Progenitor cell of endocrine pancreas (in vitro differentiated cells): ENCODE measurements around the gene SPOCK1. TPM values are rescaled to one million over a fixed set of nuclear protein-coding genes. Genes with fewer than 3 reads are reported as not detected.

Experiments
- DNase-seq: peaks from one replicate; pipeline ENCODE4 v3.0.0; 2021; ENCODE audit warnings: low spot score; ENCODE audit not compliant: unreplicated experiment
- H3K27ac Mint-ChIP-seq: 2 replicates; pipeline ENCODE4 v1.8.0; 2021; ENCODE audit warnings: mild to moderate bottlenecking, moderate library complexity, mixed read lengths
- H3K27me3 Mint-ChIP-seq: 2 replicates; pipeline ENCODE4 v1.8.0; 2021; ENCODE audit warnings: mixed read lengths
- H3K36me3 Mint-ChIP-seq: 2 replicates; pipeline ENCODE4 v1.8.0; 2022; ENCODE audit warnings: mixed read lengths; ENCODE audit not compliant: insufficient read depth
- H3K4me1 Mint-ChIP-seq: 2 replicates; pipeline ENCODE4 v1.8.0; 2021; ENCODE audit warnings: low read depth, mixed read lengths
- H3K4me3 Mint-ChIP-seq: 2 replicates; pipeline ENCODE4 v1.8.0; 2021; ENCODE audit warnings: low read depth, mild to moderate bottlenecking, moderate library complexity, mixed read lengths
- H3K9me3 Mint-ChIP-seq: 2 replicates; pipeline ENCODE4 v1.8.0; 2021; ENCODE audit warnings: low read depth, mixed read lengths
- total RNA-seq: library from RNA; stranded (reverse); gene quantifications from 2 replicates; pipeline ENCODE4 v1.2.1, GENCODE V29; 2021
- TF ChIP-seq, protein P1 (sequence below): fragments of 200-600 bp; sonication (generic); IDR thresholded peaks from one replicate; pipeline ENCODE4 v1.5.0; 2021; ENCODE audit warnings: antibody characterized with exemption, mild to moderate bottlenecking; ENCODE audit not compliant: unreplicated experiment

Gene SPOCK1
- total RNA-seq, 1 donor from 2014 or later: 41.4 TPM

DNA sequence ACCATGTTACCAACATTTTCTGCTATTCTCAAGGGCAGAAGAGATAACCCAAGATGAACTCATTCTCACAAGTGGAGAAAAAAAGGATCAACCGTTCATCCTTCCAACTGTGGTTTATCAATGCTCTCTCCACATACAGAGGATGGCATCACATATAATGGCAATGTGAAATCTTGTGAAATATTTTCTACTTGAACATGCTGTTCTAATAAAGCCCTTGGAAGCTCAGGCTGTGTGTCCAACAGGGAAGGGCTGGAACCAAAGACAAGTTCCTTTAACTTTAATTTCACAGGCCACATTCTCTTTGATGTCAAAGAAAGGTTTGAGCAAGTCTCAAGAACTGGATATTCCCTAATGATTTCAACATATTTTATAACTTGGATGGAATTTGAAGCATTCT lies 230.5 kb downstream of the SPOCK1 start:
- Mint-ChIP-seq H3K27ac (no peak overlapping the region), H3K4me3 (no peak overlapping the region), H3K36me3 (no peaks in the 10 kb centered on the region), H3K4me1 (peaks cover 52% of the 10 kb centered on the region), H3K9me3 (no peaks in the 10 kb centered on the region), H3K27me3 (peaks cover 3% of the 10 kb centered on the region)
- TF ChIP-seq, protein P1, sequence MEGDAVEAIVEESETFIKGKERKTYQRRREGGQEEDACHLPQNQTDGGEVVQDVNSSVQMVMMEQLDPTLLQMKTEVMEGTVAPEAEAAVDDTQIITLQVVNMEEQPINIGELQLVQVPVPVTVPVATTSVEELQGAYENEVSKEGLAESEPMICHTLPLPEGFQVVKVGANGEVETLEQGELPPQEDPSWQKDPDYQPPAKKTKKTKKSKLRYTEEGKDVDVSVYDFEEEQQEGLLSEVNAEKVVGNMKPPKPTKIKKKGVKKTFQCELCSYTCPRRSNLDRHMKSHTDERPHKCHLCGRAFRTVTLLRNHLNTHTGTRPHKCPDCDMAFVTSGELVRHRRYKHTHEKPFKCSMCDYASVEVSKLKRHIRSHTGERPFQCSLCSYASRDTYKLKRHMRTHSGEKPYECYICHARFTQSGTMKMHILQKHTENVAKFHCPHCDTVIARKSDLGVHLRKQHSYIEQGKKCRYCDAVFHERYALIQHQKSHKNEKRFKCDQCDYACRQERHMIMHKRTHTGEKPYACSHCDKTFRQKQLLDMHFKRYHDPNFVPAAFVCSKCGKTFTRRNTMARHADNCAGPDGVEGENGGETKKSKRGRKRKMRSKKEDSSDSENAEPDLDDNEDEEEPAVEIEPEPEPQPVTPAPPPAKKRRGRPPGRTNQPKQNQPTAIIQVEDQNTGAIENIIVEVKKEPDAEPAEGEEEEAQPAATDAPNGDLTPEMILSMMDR: no peak
- no peak for DNase-seq

DNA sequence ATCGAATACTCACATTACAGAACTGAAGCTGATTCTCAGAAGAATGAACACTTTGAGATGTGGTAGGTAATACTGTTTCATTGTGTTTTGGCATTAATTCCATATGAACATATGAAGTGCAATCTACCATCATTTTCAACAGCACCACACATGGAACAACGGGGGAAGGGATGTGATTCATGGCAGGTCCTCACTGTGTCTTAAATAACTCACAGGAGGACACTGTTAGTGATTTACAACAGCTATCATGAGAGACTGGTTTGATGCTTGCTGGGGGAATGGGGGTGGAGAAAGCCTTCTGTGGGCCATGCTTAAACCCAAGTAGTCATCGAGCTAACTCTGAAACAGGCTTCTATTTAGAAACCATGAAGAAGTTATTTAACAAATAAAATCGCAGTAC lies 232.9 kb downstream of the SPOCK1 start:
- no peak for DNase-seq
- peaks cover 59% of the 10 kb centered on the region for H3K4me1 Mint-ChIP-seq
- H3K36me3 Mint-ChIP-seq: no peaks in the 10 kb centered on the region
- H3K4me3 Mint-ChIP-seq: no peak overlapping the region
- TF ChIP-seq, protein P1: no peak
- no peaks in the 10 kb centered on the region for H3K9me3 Mint-ChIP-seq
- H3K27ac Mint-ChIP-seq: no peak overlapping the region
- peaks cover 3% of the 10 kb centered on the region for H3K27me3 Mint-ChIP-seq

DNA sequence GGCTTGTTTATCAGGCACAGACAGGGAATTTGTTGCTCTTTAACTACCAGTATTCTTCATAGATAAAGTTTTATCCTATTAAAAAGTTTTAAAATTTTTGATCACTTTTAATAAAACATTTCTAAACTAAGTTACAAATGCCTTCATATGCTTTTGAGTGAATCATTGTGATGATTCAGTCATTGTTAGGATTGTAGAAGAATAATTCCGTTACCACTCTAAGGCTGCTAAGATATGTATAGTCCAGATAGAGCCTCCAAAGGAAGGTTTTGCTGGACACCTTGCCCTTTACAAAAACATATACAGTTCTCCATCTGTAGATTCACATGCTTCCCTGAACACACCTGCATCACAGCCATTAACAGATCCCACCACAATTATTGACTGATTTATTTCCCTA lies 233.7 kb downstream of the SPOCK1 start:
- no peaks in the 10 kb centered on the region for H3K9me3 Mint-ChIP-seq
- peaks cover 3% of the 10 kb centered on the region for H3K27me3 Mint-ChIP-seq
- H3K4me3 Mint-ChIP-seq: no peak overlapping the region
- TF ChIP-seq, protein P1: no peak
- peaks cover 64% of the 10 kb centered on the region for H3K4me1 Mint-ChIP-seq
- DNase-seq: no peak
- H3K27ac Mint-ChIP-seq: no peak overlapping the region
- H3K36me3 Mint-ChIP-seq: no peaks in the 10 kb centered on the region

DNA sequence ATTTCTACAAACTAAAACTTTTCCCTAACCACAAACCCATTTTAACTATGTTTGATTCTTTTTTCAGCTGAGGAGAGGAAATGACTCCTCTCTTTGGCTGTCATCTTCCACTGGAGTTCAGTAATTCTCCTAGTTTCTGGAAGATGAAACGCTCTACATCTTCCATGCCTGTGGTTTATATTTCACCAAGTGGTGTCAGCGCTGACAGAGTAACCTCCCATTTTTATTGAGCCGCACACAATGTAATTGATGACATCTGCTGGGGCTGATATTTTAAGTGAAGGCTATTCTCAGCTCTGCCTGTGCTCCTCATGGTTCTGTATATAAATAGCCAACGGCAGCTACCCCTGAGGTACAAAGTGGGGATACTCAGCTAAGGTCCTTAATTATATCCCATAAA lies 234.6 kb downstream of the SPOCK1 start:
- no peak for DNase-seq
- H3K36me3 Mint-ChIP-seq: no peaks in the 10 kb centered on the region
- H3K4me3 Mint-ChIP-seq: no peak overlapping the region
- peaks cover 58% of the 10 kb centered on the region for H3K4me1 Mint-ChIP-seq
- H3K27me3 Mint-ChIP-seq: peaks cover 3% of the 10 kb centered on the region
- no peaks in the 10 kb centered on the region for H3K9me3 Mint-ChIP-seq
- TF ChIP-seq, protein P1: no peak
- H3K27ac Mint-ChIP-seq: no peak overlapping the region

DNA sequence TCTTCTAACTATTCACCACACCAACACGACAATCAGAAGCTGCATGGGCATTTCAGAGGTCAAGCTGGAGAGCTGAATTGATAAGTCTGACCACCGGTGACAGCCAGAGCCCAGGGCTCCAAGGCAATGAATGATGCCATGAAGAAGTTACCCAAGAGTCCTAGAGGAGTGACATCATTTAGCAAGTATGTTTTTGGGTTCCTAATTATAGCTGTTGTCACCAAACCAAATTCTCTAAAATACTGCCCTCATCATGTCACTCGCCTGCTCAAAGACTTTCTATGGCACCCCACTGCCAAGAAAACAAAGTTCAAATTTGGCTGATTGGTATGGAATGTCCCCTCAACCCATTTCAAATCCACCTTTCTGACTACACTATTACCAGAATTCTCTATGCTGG lies 235.1 kb downstream of the SPOCK1 start:
- no peak for DNase-seq
- no peak overlapping the region for H3K27ac Mint-ChIP-seq
- H3K4me1 Mint-ChIP-seq: peaks cover 53% of the 10 kb centered on the region
- H3K4me3 Mint-ChIP-seq: no peak overlapping the region
- H3K36me3 Mint-ChIP-seq: no peaks in the 10 kb centered on the region
- H3K27me3 Mint-ChIP-seq: peaks cover 3% of the 10 kb centered on the region
- TF ChIP-seq, protein P1: no peak
- H3K9me3 Mint-ChIP-seq: no peaks in the 10 kb centered on the region
